ENCODE measurements around the gene PCDHA6.
"Not testable (repeated sequence)": the region's sequence is repeated elsewhere in the genome, so short reads cannot be mapped to it uniquely, and the experiment has no call there.

PCDHA6 gene

GRCh38 chr5:140855772-140856674 lies 28.3 kb downstream of the PCDHA6 start, which contains the start of gene PCDHA10:
TSS of gene PCDHA10 (plus strand) at chr5:140855897. CDS start at chr5:140856049, 152 bp downstream.
- DNase-seq, result peak in 1 of 58 donors; percentile 17

GRCh38 chr5:140857177-140857986 lies 29.6 kb downstream of the PCDHA6 start:
- DNase-seq, result no peak

DNA sequence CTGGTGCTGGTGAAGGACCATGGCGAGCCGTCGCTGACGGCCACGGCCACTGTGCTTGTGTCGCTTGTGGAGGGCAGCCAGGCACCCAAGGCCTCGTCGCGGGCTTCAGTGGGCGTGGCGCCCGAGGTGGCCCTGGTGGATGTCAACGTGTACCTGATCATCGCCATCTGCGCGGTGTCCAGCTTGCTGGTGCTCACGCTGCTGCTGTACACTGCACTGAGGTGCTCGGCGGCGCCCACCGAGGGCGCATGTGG lies 30.2 kb downstream of the PCDHA6 start:
- DNase-seq, result no peak

DNA sequence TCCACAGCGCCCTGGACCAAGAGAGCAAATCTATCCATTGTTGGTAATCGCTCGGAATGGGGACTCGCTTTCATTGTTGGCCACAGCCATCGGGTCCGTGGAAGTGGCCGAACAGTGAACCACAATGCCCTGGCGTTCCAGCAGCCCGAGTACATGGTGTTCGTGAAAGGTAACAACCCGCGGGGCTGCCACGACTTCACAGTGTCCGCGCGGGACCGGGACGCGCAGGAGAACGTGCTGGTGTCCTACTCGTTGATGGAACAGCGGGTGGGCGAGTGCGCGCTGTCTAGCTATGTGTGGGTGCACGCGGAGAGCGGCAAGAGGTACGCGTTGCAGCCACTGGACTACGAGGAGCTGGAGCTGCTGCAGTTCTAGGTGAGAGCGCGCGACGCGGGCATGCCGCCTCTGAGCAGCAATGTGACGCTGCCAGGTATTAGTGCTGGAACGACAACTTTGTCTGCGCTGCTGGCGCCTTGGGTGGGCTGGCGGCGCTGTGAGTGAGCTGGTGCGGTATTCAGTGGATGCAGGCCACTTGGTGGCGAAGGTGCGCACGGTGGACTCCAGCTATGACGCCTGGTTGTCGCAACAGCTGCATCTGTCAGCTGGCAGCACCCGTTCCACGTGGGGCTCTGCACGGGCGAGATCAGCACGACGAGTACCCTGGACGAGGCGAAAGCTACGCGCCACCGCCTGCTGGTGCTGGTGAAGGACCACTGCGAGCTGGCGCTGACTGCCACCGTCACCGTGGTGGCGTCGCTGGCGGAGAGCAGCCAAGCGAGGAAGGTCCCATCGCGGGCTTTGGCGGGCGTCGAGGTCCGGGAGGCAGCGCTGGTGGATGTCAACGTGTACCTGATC lies 34.9 kb downstream of the PCDHA6 start:
- DNase-seq, result no peak

- DNase-seq, result peak in 1 of 58 donors; percentile 10
Observed at GRCh38 chr5:140868721-140869554, 41.2 kb downstream of the PCDHA6 start, which contains the start of gene PCDHA11. TSS of gene PCDHA11 (plus strand) at chr5:140868957. CDS start at chr5:140869104, 147 bp downstream.

GRCh38 chr5:140869555-140869886 lies 41.8 kb downstream of the PCDHA6 start:
- DNase-seq, result no peak

DNA sequence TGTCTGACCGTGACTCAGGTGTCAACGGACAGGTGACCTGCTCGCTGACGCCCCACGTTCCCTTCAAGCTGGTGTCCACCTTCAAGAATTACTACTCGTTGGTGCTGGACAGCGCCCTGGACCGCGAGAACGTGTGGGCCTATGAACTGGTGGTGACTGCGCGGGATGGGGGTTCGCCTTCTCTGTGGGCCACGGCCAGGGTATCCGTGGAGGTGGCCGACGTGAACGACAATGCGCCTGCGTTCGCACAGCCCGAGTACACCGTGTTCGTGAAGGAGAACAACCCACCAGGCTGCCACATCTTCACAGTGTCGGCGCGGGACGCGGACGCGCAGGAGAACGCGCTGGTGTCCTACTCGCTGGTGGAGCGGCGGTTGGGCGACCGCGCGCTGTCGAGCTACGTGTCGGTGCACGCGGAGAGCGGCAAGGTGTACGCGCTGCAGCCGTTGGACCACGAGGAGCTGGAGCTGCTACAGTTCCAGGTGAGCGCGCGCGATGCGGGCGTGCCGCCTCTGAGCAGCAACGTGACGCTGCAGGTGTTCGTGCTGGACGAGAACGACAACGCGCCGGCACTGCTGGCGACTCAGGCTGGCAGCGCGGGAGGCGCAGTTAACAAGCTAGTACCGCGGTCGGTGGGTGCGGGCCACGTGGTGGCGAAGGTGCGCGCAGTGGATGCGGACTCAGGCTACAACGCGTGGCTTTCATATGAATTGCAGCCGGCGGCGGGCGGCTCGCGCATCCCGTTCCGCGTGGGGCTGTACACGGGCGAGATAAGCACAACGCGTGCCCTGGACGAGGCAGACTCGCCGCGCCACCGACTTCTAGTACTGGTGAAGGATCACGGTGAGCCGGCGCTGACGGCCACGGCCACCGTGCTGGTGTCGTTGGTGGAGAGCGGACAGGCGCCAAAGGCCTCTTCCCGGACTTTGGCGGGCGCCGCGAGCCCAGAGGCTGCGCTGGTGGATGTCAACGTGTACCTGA lies 42.8 kb downstream of the PCDHA6 start:
- no peak for DNase-seq

DNA sequence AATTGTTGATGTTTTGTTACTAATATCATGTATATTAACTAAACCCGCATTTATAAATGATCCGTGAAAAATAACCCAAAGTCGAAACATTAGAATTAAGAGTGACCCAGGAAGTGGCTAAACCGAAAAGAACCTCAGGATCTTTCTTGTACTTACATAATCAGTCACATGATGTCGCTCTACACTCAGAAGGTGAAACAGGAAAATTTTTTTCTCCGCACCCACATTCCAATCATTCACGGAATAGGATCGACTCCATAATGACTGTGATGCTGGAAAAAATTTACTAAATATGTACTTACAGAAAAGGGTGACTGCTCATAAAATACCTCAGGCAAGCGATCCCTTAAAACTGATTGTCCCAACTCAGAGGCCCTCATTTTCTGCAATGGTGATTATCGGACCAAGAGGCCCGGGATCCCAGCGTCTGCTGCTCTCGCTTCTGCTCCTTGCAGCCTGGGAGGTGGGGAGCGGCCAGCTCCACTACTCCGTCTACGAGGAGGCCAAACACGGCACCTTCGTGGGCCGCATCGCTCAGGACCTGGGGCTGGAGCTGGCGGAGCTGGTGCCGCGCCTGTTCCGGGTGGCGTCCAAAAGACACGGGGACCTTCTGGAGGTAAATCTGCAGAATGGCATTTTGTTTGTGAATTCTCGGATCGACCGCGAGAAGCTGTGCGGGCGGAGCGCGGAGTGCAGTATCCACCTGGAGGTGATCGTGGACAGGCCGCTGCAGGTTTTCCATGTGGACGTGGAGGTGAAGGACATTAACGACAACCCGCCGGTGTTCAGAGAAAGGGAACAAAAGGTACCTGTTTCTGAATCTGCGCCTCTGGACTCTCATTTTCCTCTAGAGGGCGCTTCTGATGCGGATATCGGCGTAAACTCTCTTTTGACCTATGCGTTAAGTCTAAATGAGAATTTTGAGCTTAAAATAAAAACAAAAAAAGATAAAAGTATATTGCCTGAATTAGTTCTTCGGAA lies 47.6 kb downstream of the PCDHA6 start, which contains the start of gene PCDHA12:
PCDHA12 (plus strand) TSS at position 224 of the 981 bp plus-strand sequence; CDS start at position 389, 165 bp downstream.
- no peak for DNase-seq

GRCh38 chr5:140876541-140877261 lies 48.9 kb downstream of the PCDHA6 start:
- not testable (repeated sequence) for DNase-seq

DNA sequence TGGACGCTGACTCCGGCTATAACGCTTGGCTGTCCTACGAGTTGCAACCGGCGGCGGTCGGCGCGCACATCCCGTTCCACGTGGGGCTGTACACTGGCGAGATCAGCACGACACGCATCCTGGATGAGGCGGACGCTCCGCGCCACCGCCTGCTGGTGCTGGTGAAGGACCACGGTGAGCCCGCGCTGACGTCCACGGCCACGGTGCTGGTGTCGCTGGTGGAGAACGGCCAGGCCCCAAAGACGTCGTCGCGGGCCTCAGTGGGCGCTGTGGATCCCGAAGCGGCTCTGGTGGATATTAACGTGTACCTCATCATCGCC lies 49.5 kb downstream of the PCDHA6 start:
- no peak for DNase-seq

Data from anterior cingulate cortex (tissue), 58 donors.